Measurements from ENCODE around the gene CDK19.

DNA sequence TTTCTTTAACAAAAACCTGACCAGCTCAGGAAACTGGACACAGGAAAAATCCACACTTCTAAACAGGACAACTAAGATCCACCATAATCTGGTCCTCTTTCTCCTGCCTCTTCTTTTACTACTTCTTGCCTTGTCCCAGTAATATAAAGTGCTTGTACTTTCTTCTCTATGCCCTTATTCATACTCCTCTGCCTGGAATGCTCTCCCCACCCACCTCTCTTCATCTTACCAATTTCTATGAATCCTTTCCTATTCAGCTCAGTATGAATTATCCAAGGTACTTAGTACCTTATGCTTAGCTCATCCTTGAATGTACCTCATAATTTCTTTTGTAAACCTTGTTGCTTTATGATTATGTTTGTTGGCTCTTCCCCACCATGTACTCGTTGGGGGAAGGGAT is 159.4 kb downstream of the CDK19 start:
- TF ChIP-seq, protein P1, sequence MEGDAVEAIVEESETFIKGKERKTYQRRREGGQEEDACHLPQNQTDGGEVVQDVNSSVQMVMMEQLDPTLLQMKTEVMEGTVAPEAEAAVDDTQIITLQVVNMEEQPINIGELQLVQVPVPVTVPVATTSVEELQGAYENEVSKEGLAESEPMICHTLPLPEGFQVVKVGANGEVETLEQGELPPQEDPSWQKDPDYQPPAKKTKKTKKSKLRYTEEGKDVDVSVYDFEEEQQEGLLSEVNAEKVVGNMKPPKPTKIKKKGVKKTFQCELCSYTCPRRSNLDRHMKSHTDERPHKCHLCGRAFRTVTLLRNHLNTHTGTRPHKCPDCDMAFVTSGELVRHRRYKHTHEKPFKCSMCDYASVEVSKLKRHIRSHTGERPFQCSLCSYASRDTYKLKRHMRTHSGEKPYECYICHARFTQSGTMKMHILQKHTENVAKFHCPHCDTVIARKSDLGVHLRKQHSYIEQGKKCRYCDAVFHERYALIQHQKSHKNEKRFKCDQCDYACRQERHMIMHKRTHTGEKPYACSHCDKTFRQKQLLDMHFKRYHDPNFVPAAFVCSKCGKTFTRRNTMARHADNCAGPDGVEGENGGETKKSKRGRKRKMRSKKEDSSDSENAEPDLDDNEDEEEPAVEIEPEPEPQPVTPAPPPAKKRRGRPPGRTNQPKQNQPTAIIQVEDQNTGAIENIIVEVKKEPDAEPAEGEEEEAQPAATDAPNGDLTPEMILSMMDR (conservative IDR thresholded peaks at IDR 0.05) = no peak
- TF ChIP-seq EZH2 (IDR thresholded peaks at IDR 0.05; ENCODE audit: low read depth) = no peak

Measured in PC-9 (cell line).